H1 (cell line): ENCODE measurements around the gene PLEKHM1. TPM values are rescaled to one million over a fixed set of nuclear protein-coding genes. Genes with fewer than 3 reads are reported as not detected.

Experiments used
- CHD7 ChIP-seq: fragments of 300-600 bp; sonication (generic); IDR thresholded peaks from 2 replicates; pipeline ENCODE4 v1.7.1; 2012; ENCODE audit warnings: low read length, moderate library complexity, mild to moderate bottlenecking, inconsistent platforms; ENCODE audit not compliant: insufficient replicate concordance
- GABPA ChIP-seq: IDR thresholded peaks from 2 replicates; pipeline ENCODE4 v1.6.1; 2011; ENCODE audit warnings: mild to moderate bottlenecking, low read length, moderate library complexity, borderline replicate concordance; ENCODE audit not compliant: insufficient read depth
- KDM1A ChIP-seq: fragments of 200-600, 300-600 bp; sonication (generic); IDR thresholded peaks from 2 replicates; pipeline ENCODE4 v1.7.1; 2016; ENCODE audit warnings: mild to moderate bottlenecking, low read length, borderline replicate concordance
- RFX5 ChIP-seq: IDR thresholded peaks from 2 replicates; pipeline ENCODE4 v1.6.1; 2011; ENCODE audit warnings: low read depth, low read length, improper control_type of control experiment, borderline replicate concordance
- SAP30 ChIP-seq: fragments of 300-600 bp; sonication (generic); IDR thresholded peaks from 2 replicates; pipeline ENCODE4 v1.7.1; 2012; ENCODE audit warnings: low read length, moderate library complexity, mild to moderate bottlenecking, inconsistent platforms; ENCODE audit not compliant: insufficient read depth, insufficient replicate concordance
- SP2 ChIP-seq: IDR thresholded peaks from 2 replicates; pipeline ENCODE4 v1.6.1; 2012; ENCODE audit warnings: mild to moderate bottlenecking, low read length, inconsistent platforms
- SP4 ChIP-seq: IDR thresholded peaks from 2 replicates; pipeline ENCODE4 v1.6.1; 2012; ENCODE audit warnings: low read length, inconsistent platforms
- TAF7 ChIP-seq: optimal IDR thresholded peaks from 2 replicates; pipeline ENCODE3; 2011; ENCODE audit warnings: low read depth, mild to moderate bottlenecking, inconsistent platforms, low read length, moderate library complexity, borderline replicate concordance
- USF2 ChIP-seq: IDR thresholded peaks from 2 replicates; pipeline ENCODE4 v1.6.1; 2011; ENCODE audit warnings: low read length, improper control_type of control experiment
- polyA plus RNA-seq, 7 experiments: library from polyadenylated mRNA; depleted of rRNA in 3 of 7; stranded (reverse) in 5 of 7; unstranded in 2 of 7; fragments of >200 nt in 5 of 7; fragments of 200-250 nt in 2 of 7; gene quantifications; 1 replicate in 5 of 7; 2 replicates in 1 of 7; 4 replicates in 1 of 7; pipeline versions ENCODE4 v1.2.1 to v1.2.3, GENCODE V29; 2011 to 2013; ENCODE audit warnings: missing spikeins in 2 of 7, mixed read lengths in 2 of 7
- total RNA-seq: library from RNA; stranded (reverse); fragmentation: NEBNext Ultra II Directional; extraction: Animal tissue kit (Norgen Biotek cat#: 25700); gene quantifications from 2 replicates; pipeline ENCODE4 v1.2.1, GENCODE V29; 2021

Gene PLEKHM1
- total and polyA plus RNA-seq, 2 of the 8 experiments (the other 6 are each of a cell fraction or from before 2014, with no cell fraction given) = 7.6 to 17.9 TPM

GRCh38 chr17:45437465-45438283, 52.8 kb downstream of the PLEKHM1 start (continued):
- TF ChIP-seq CHD7 (no peak), SP4 (no peak), USF2 (no peak), SP2 (no peak), SAP30 (no peak), KDM1A (no peak), TAF7 (no peak), RFX5 (no peak), GABPA (no peak)
- TF ChIP-seq, all 59 proteins: peak for 0
